Brain microvascular endothelial cell (primary cell): ENCODE measurements around the gene FTSJ3.
"Not testable (repeated sequence)": the region's sequence is repeated elsewhere in the genome, so short reads cannot be mapped to it uniquely, and the experiment has no call there.

Source experiments
- DNase-seq: peaks from one replicate; pipeline ENCODE4 v3.0.0-alpha.2; 2020
- H3K27ac ChIP-seq: fragments of 250-450 bp; sonication (Bioruptor Pico); 2 replicates; pipeline ENCODE4 v1.5.1; 2020; ENCODE audit warnings: mild to moderate bottlenecking, moderate library complexity
- H3K27me3 ChIP-seq: fragments of 250-450 bp; sonication (Bioruptor Pico); replicated peaks from 2 replicates; pipeline ENCODE4 v1.5.1; 2020; ENCODE audit warnings: mild to moderate bottlenecking
- H3K36me3 ChIP-seq: fragments of 250-450 bp; sonication (Bioruptor Pico); replicated peaks from 2 replicates; pipeline ENCODE4 v1.5.1; 2020; ENCODE audit warnings: mild to moderate bottlenecking
- H3K4me3 ChIP-seq: 2 replicates; pipeline ENCODE4 v1.5.1; 2011; ENCODE audit warnings: low read depth, mild to moderate bottlenecking, control low read depth, low read length, moderate library complexity
- in situ Hi-C: cut with HindIII; loops from 2 replicates; pipeline ENCODE4 v1.10.0; 2017; ENCODE audit warnings: low sequenced_read_pairs, low pct_ligation_motif_present
- TF ChIP-seq, protein P1 (sequence below): IDR thresholded peaks from 2 replicates; pipeline ENCODE4 v1.5.1; 2011; ENCODE audit warnings: low read depth, mild to moderate bottlenecking, moderate library complexity, low read length, control low read depth, inconsistent platforms; ENCODE audit errors: missing control alignments

FTSJ3 gene

GRCh38 chr17:63850401-63850800, 22.9 kb upstream of the FTSJ3 start:
- TF ChIP-seq, protein P1, sequence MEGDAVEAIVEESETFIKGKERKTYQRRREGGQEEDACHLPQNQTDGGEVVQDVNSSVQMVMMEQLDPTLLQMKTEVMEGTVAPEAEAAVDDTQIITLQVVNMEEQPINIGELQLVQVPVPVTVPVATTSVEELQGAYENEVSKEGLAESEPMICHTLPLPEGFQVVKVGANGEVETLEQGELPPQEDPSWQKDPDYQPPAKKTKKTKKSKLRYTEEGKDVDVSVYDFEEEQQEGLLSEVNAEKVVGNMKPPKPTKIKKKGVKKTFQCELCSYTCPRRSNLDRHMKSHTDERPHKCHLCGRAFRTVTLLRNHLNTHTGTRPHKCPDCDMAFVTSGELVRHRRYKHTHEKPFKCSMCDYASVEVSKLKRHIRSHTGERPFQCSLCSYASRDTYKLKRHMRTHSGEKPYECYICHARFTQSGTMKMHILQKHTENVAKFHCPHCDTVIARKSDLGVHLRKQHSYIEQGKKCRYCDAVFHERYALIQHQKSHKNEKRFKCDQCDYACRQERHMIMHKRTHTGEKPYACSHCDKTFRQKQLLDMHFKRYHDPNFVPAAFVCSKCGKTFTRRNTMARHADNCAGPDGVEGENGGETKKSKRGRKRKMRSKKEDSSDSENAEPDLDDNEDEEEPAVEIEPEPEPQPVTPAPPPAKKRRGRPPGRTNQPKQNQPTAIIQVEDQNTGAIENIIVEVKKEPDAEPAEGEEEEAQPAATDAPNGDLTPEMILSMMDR = no peak
- in situ Hi-C loops = no loop called here
- no peak for DNase-seq
- Histone ChIP-seq H3K4me3 (no peak overlapping the region), H3K36me3 (no peaks in the 10 kb centered on the region), H3K27me3 (no peaks in the 10 kb centered on the region), H3K27ac (no peak overlapping the region)

- Histone ChIP-seq H3K27me3 (no peaks in the 10 kb centered on the region), H3K36me3 (no peaks in the 10 kb centered on the region), H3K27ac (peak overlapping the region; percentile 70), H3K4me3 (peak overlapping the region; percentile 41)
- in situ Hi-C loops = no loop called here
- TF ChIP-seq, protein P1 = peak; percentile 71
- peak; percentile 86 for DNase-seq
Measured at GRCh38 chr17:63848834-63849689, 21.6 kb upstream of the FTSJ3 start.

DNA sequence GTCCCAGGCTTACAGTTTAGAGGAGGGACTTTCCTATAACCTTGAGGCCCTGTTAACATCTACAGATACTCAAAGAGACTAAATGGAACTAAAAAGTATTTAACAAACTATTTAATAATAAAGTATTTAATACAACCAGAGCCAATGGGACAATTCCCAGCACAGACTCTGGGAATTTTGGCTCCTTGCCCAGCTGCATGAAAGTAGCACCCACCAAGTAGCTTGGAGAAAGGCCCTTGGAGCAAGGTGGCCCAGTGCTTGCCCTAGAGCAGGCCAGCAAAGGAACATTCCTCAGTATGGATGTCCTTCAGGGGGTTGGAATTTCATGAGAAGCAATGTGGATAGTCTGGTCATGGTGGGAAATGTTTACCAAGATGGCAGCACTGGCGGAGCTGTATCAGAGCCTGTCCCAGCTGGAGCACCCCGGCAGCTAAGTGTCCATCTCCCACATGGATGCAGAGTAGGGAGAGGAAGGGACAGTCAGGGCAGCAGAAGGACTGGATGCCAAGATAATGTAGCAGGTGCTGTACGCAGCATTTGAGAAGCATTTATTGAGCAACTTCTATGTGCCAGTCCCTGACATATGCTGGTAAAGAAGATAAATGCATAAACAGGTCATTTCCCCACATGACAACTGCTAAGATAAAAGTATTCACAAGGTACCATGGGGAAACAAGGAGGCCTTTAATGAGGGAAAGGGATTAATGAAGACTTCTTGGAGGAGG, 20.2 kb upstream of the FTSJ3 start:
- DNase-seq = no peak
- in situ Hi-C loops = no loop called here
- TF ChIP-seq, protein P1 = no peak

DNA sequence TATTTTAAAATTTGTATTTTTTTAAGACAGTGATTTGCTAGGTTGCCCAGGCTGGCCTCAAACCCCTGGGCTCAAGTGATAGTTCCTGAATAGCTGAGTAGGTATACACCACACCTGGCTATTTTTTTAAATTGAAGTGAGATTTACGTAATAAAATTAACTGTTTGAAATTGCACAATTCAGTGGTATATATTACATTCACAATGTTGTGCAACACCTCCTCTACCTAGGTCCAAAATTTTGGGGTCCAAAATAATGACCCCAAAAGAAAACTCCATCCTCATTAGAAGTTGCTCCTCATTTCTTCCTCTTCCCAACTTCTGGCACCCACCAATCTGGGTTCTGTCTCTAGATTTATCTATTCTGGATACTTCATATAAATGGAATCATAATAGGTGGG, 18.0 kb upstream of the FTSJ3 start:
- no peak for DNase-seq
- TF ChIP-seq, protein P1 = no peak
- Histone ChIP-seq H3K27ac (no peak overlapping the region), H3K27me3 (no peaks in the 10 kb centered on the region), H3K36me3 (no peaks in the 10 kb centered on the region), H3K4me3 (no peak overlapping the region)
- in situ Hi-C loops = no loop called here

More for the DNA sequence above, 20.2 kb upstream of the FTSJ3 start:
- no peaks in the 10 kb centered on the region for H3K36me3 ChIP-seq
- no peak overlapping the region for H3K27ac ChIP-seq
- H3K27me3 ChIP-seq = no peaks in the 10 kb centered on the region
- H3K4me3 ChIP-seq = no peak overlapping the region

GRCh38 chr17:63843910-63844677, 16.6 kb upstream of the FTSJ3 start:
- Histone ChIP-seq H3K27me3 (no peaks in the 10 kb centered on the region), H3K4me3 (no peak overlapping the region), H3K36me3 (no peaks in the 10 kb centered on the region), H3K27ac (no peak overlapping the region)
- no peak for DNase-seq
- in situ Hi-C loops = no loop called here
- TF ChIP-seq, protein P1 = no peak

- in situ Hi-C loops, H3K27me3 ChIP-seq, H3K36me3 ChIP-seq: not testable (repeated sequence)
- Histone ChIP-seq H3K27ac (peak overlapping the region; percentile 55), H3K4me3 (peak overlapping the region; percentile 84)
- DNase-seq = peak; percentile 27
Measured at GRCh38 chr17:63843387-63843888, 16.0 kb upstream of the FTSJ3 start.
